GM12872 (cell line): Measurements from ENCODE around the gene D2HGDH.

Source experiments
- CTCF ChIP-seq: IDR thresholded peaks from 3 replicates; pipeline ENCODE4 v1.5.1; 2011; ENCODE audit warnings: low read depth, mild to moderate bottlenecking, low read length, moderate library complexity; ENCODE audit not compliant: insufficient read depth

Gene D2HGDH

GRCh38 chr2:241736111-241736510 is 1.7 kb downstream of the D2HGDH start:
- TF ChIP-seq CTCF: no peak

GRCh38 chr2:241738040-241738686 is 3.7 kb downstream of the D2HGDH start:
- TF ChIP-seq CTCF: no peak

- TF ChIP-seq CTCF: no peak
These were observed 4.7 kb downstream of the D2HGDH start for GRCh38 chr2:241739177-241739576.

- TF ChIP-seq CTCF: no peak
These were observed 5.2 kb downstream of the D2HGDH start for GRCh38 chr2:241739651-241740050.

GRCh38 chr2:241741016-241741415 is 6.6 kb downstream of the D2HGDH start:
- no peak for TF ChIP-seq CTCF

GRCh38 chr2:241742320-241742939 is 8.0 kb downstream of the D2HGDH start:
- no peak for TF ChIP-seq CTCF

- TF ChIP-seq CTCF: no peak
These were observed 9.2 kb downstream of the D2HGDH start for GRCh38 chr2:241743620-241744019.
